Panc1 (cell line): ENCODE measurements around the gene DPP7.

Experiments used
- POLR2AphosphoS5 ChIP-seq: IDR thresholded peaks from 2 replicates; pipeline ENCODE4 v1.6.1; 2012; ENCODE audit warnings: mild to moderate bottlenecking, low read depth, low read length, moderate library complexity
- TF ChIP-seq, protein P1 (sequence below): fragments of 450-650 bp; IDR thresholded peaks from 2 replicates; pipeline ENCODE4 v1.5.1; 2017; ENCODE audit warnings: mild to moderate bottlenecking

DNA sequence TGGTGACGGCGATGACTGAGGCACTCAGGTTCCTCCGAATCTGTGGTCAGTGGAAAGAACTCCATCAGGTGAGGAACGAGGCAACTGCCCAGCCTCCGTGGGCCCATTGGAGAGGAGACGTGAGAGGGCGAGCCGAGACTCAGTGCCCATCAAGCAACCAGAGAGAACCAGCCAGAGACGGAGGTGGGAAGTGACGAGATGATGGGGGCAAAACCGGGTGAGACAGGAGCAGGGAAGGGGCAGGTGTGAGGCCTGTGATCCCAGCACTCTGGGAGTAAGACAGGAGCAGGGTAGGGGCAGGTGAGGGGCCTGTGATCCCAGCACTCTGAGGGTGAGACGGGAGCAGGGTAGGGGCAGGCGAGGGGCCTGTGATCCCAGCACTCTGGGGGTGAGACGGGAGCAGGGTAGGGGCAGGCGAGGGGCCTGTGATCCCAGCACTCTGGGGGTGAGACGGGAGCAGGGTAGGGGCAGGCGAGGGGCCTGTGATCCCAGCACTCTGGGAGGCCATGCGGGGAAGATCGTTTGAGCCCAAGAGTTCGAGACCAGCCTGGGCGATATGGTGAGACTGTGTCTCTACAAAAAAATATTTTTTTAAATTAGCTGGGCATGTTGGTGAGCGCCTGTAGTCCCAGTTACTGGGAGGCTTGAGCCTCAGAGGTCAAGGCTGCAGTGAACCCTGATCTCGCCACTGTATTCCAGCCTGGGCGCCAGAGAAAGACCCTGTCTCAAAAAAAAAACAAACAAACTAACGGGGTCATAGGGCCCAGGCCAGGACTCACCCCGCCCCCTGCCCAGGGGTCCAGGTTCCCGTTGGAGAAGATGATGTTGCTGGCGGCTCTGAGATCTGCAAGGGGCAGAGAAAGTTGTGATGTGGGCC, 3.4 kb downstream of the DPP7 start:
- TF ChIP-seq, protein P1, sequence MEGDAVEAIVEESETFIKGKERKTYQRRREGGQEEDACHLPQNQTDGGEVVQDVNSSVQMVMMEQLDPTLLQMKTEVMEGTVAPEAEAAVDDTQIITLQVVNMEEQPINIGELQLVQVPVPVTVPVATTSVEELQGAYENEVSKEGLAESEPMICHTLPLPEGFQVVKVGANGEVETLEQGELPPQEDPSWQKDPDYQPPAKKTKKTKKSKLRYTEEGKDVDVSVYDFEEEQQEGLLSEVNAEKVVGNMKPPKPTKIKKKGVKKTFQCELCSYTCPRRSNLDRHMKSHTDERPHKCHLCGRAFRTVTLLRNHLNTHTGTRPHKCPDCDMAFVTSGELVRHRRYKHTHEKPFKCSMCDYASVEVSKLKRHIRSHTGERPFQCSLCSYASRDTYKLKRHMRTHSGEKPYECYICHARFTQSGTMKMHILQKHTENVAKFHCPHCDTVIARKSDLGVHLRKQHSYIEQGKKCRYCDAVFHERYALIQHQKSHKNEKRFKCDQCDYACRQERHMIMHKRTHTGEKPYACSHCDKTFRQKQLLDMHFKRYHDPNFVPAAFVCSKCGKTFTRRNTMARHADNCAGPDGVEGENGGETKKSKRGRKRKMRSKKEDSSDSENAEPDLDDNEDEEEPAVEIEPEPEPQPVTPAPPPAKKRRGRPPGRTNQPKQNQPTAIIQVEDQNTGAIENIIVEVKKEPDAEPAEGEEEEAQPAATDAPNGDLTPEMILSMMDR, result no peak
- TF ChIP-seq POLR2AphosphoS5, result no peak
